Inferior parietal cortex (tissue), 1 donor: Measurements from ENCODE around the gene DOLK.
"Not testable (repeated sequence)": the region's sequence is repeated elsewhere in the genome, so short reads cannot be mapped to it uniquely, and the experiment has no call there.

Experiments used
- DNase-seq: peaks from one replicate; pipeline ENCODE4 v3.0.0-alpha.2; 2016; ENCODE audit errors: extremely low spot score

DOLK gene

GRCh38 chr9:128947527-128948301, at the start of gene DOLK, which contains the start of gene NUP188:
TSS of gene DOLK (minus strand) at chr9:128947603. CDS start at chr9:128947303, 300 bp downstream.
TSS of gene NUP188 (plus strand) at chr9:128947699. CDS start at chr9:128947720, 21 bp downstream.
- DNase-seq, result peak; percentile 96

DNA sequence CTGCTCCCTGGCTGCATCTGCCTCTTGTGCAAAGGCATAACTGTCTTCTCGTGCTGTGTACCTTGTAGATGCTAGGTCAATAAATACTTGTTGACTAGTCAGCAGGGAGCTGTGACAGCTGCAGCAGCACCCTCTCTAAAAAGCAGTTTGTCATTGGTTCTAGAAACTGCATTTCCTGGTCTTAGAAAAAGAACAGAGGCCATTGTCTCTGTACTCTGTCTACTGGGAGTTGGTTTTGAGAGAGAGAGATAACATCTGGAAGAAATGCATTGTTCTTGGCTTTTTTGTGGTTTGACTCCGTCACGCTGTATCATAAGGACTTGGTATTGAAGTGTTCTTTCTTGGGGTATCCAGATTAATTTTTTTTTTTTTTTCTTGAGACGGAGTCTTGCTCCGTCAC, 48.4 kb upstream of the DOLK start:
- no peak for DNase-seq

GRCh38 chr9:128992995-128993394, 45.6 kb upstream of the DOLK start:
- peak; percentile 64 for DNase-seq

- no peak for DNase-seq
Measured at GRCh38 chr9:128987805-128988204, 40.4 kb upstream of the DOLK start.

- DNase-seq, result no peak
Measured at GRCh38 chr9:128986671-128987070, 39.3 kb upstream of the DOLK start.

DNA sequence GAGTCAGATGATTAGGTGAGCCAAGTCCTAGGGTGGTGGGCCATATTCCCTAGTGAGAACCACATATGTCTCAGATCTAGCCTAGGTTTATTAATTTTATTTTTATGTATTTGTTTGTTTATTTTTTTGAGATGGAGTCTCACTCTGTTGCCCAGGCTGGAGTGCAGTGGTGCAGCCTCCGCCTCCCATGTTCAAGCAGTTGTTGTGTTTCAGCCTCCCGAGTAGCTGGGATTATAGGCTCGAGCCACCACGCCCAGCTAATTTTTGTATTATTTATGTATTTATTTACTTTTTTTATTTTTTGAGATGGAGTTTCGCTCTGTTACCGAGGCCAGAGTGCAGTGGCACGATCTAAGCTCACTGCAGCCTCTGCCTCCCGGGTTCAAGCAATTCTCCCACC, 36.1 kb upstream of the DOLK start:
- no peak for DNase-seq

GRCh38 chr9:128979111-128979510, 31.7 kb upstream of the DOLK start:
- no peak for DNase-seq

- no peak for DNase-seq
Measured at GRCh38 chr9:128972956-128973355, 25.6 kb upstream of the DOLK start.

GRCh38 chr9:128969491-128969890, 22.1 kb upstream of the DOLK start:
- no peak for DNase-seq

DNA sequence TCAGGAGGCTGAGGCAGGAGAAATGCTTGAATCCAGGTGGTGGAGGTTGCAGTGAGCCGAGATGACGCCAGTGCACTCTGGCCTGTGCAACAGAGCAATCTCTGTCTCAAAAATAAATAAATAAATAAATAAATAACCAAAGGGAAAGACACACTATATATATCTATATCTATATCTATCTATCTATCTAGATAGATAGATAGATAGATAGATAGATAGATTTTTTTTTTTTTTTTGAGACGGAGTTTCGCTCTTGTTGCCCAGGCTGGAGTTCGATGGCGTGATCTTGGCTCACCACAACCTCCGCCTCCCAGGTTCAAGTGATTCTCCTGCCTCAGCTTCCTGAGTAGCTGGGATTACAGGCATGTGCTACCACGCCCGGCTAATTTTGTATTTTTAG, 14.0 kb upstream of the DOLK start:
- DNase-seq, result not testable (repeated sequence)

DNA sequence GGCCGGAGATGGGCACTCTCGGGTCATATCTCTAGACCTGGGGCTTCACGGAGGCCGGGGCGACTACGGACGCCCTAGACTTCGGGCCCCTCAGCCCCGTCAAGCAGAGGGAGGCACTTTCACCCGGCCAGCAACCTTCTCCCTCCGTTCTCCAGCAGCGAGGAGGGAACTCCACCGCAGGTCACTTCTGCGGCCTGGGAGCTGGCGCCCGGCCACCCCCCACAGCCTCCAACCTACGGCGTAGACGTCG, 201 bp downstream of the DOLK start:
- DNase-seq, result no peak

GRCh38 chr9:128946571-128947276, 679 bp downstream of the DOLK start:
- DNase-seq, result peak; percentile 22

GRCh38 chr9:128945798-128946501, 1.5 kb downstream of the DOLK start:
- no peak for DNase-seq

GRCh38 chr9:128944966-128945365, 2.4 kb downstream of the DOLK start:
- DNase-seq, result not testable (repeated sequence)

- no peak for DNase-seq
Measured at GRCh38 chr9:128943832-128944620, 3.4 kb downstream of the DOLK start.

- DNase-seq, result no peak
Measured at GRCh38 chr9:128940946-128941755, 6.3 kb downstream of the DOLK start.

GRCh38 chr9:128940271-128940921, 7.0 kb downstream of the DOLK start:
- no peak for DNase-seq

GRCh38 chr9:128937310-128938165, 9.9 kb downstream of the DOLK start:
- no peak for DNase-seq

GRCh38 chr9:128936171-128936865, 11.1 kb downstream of the DOLK start:
- no peak for DNase-seq
